Measurements from ENCODE around the gene XRN2. TPM values are rescaled to one million over a fixed set of nuclear protein-coding genes. Genes with fewer than 3 reads are reported as not detected.

The XRN2 gene
- total RNA-seq, 1 experiment from 2014 or later, result 118 TPM

DNA sequence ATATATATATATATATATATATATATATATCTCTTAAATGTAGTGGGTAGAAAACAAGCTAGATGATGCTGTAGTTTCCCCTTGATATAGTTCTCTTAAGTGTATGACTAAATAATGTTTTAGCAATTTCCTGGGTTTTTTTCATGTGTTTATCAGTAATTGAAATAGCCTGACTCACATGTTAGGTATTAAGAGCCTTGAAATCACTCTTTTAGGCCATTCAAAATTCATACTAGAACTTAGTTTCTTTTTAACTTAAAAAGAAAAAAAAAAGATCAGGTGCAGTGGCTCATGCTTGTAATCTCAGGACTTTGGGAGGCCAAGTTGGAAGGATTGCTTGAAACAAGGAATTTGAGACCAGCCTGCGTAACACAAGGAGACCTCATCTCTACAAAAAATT, 50.1 kb downstream of the XRN2 start:
- Mint-ChIP-seq H3K4me1 (no peaks in the 10 kb centered on the region), H3K9me3 (no peaks in the 10 kb centered on the region), H3K36me3 (peaks cover 43% of the 10 kb centered on the region), H3K27me3 (ENCODE audit: low read depth) (no peaks in the 10 kb centered on the region), H3K27ac (no peak overlapping the region), H3K4me3 (no peak overlapping the region)
- TF ChIP-seq CBFB (CRISPR knock-in tag; IDR thresholded peaks at IDR 0.05; ENCODE audit: low read depth) (no peak), ZNF232 (CRISPR knock-in tag; IDR thresholded peaks at IDR 0.05) (no peak)
- ChIA-PET CTCF (interaction anchor here (0.6 to 2.4 kb wide), 4 partner anchors 11 to 326 kb away, joined by 3 to 11 read pairs (median 4); no protein-coding TSS in a partner anchor), POLR2A (no interaction called here)
- no peak for ATAC-seq
- DNase-seq (ENCODE audit: low spot score), result no peak

GRCh38 chr20:21355981-21356380, 52.9 kb downstream of the XRN2 start:
- DNase-seq (ENCODE audit: low spot score), result no peak
- H3K27ac Mint-ChIP-seq, result no peak overlapping the region

More at GRCh38 chr20:21355981-21356380, 52.9 kb downstream of the XRN2 start:
- Mint-ChIP-seq H3K27me3 (ENCODE audit: low read depth) (no peaks in the 10 kb centered on the region), H3K9me3 (no peaks in the 10 kb centered on the region), H3K4me3 (no peak overlapping the region), H3K4me1 (no peaks in the 10 kb centered on the region), H3K36me3 (peaks cover 44% of the 10 kb centered on the region)
- POLR2A ChIA-PET, result no interaction called here
- no peak for ATAC-seq
- TF ChIP-seq TEAD1 (CRISPR knock-in tag; IDR thresholded peaks at IDR 0.05) (no peak), EMX1 (CRISPR knock-in tag; IDR thresholded peaks at IDR 0.05) (no peak), MYBL2 (CRISPR knock-in tag; IDR thresholded peaks at IDR 0.05) (no peak), ZNF138 (CRISPR knock-in tag; conservative IDR thresholded peaks at IDR 0.05) (no peak), CREM (CRISPR knock-in tag; IDR thresholded peaks at IDR 0.05) (no peak), IRF1 (CRISPR knock-in tag; IDR thresholded peaks at IDR 0.05) (no peak), NR1H2 (CRISPR knock-in tag; IDR thresholded peaks at IDR 0.05) (no peak), GTF2I (CRISPR knock-in tag; conservative IDR thresholded peaks at IDR 0.05) (no peak), ATF1 (CRISPR knock-in tag; IDR thresholded peaks at IDR 0.05) (no peak), CTCF (IDR thresholded peaks at IDR 0.05) (no peak), TCF7 (CRISPR knock-in tag; IDR thresholded peaks at IDR 0.05; ENCODE audit: low read depth) (no peak), OVOL2 (CRISPR knock-in tag; IDR thresholded peaks at IDR 0.05; ENCODE audit: borderline replicate concordance) (no peak), USF2 (CRISPR knock-in tag; IDR thresholded peaks at IDR 0.05) (no peak), ZNF425 (CRISPR knock-in tag; conservative IDR thresholded peaks at IDR 0.05) (no peak), ZNF121 (CRISPR knock-in tag; IDR thresholded peaks at IDR 0.05) (no peak), AR (CRISPR knock-in tag; IDR thresholded peaks at IDR 0.05) (no peak), NFATC4 (CRISPR knock-in tag; IDR thresholded peaks at IDR 0.05) (no peak), E2F4 (CRISPR knock-in tag; IDR thresholded peaks at IDR 0.05; ENCODE audit: borderline replicate concordance, low read depth) (no peak)
- CTCF ChIA-PET, result interaction anchor here (1.3 kb wide), 1 partner anchor 120 kb away, joined by 3 read pairs; no protein-coding TSS in a partner anchor
